ENCODE measurements around the gene SLC15A3.
A peak's percentile ranks its signal among the peaks of the same experiment; 100 is the strongest.

SLC15A3 gene

DNA sequence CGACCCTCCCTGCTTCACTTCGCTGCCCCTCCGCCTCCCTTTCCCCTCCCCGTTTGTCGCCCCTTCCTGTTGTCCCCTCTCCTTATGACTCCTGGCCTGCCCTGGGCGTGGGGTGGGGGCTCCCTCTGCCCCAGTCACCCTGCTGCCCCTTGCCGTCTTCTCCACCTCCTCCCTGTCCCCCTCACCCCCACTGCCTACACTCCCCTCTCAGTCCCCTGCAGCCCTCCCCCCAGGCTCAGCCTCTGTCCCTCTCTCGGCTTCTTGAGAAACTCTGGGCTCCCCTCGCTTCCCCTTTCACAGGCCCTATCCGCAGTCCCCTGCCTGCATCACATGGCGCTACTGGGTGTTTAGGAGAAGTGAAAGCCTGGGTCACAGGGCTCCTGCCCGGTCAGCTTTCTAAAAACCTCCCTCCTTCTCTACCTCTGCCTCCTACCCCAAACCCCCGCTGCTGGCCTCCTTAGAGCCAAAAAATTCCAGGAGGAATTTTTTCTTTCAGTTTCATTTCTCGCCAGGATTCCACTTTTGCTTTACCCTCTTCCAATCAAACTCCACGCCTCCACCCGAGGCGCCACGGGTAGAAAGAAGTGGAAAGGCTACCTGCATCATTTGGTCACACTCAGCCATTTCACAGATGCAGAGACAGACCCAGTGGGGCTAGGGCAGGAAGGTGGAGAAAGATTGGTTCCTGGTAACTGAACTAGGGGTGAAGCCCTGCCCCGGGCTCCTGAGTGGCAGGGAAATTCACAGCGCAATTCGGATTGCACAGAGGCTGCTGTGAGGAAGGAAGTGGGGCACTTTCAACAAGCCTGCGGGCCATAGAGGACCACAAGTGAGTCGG is at the start of gene SLC15A3:
Gene SLC15A3 (minus strand): TSS at position 273 of the 838 bp plus-strand sequence. CDS start 625 bp downstream, outside the sequence.
- peak; percentile 66 for DNase-seq

- DNase-seq = no peak
Measured at GRCh38 chr11:61000426-61000825, 48.5 kb upstream of the SLC15A3 start.

DNA sequence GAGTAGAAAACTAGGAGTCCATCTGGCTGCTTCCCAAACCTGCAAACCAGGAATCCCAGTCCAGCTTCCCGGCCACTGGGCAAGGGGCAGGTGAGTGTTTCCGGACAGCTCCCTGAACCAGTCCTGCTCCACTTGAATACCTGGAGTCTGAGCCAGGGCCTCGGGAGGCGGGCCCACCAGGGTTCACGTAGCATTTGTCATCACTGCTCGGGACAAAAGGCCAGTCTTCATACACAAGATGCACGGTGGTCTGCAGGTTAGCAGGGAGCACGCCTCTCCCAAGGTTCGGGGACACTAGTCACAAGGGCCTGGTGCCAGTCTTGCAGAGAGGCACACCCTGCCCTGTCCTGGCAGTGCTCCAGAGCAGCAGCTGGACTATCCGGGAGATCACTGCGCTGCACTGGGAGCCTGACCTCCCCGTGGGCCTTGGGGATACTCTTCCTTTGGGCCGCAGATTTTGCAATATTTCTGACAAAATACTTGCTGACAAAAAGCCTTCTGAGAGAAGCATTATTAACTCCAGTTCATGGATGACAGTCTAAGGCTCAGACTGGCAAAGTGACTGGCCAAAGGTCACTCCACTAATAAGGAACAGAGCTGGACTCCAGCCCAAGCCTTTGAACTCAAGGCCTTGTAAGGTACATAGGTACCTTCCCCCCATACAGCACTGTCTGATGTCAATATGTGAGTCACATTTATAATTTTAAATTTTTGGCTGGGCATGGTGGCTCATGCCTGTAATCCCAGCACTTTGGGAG is 44.6 kb upstream of the SLC15A3 start:
- DNase-seq = no peak

- no peak for DNase-seq
Measured at GRCh38 chr11:60995798-60996197, 43.8 kb upstream of the SLC15A3 start.

- no peak for DNase-seq
Measured at GRCh38 chr11:60994541-60995080, 42.6 kb upstream of the SLC15A3 start.

DNA sequence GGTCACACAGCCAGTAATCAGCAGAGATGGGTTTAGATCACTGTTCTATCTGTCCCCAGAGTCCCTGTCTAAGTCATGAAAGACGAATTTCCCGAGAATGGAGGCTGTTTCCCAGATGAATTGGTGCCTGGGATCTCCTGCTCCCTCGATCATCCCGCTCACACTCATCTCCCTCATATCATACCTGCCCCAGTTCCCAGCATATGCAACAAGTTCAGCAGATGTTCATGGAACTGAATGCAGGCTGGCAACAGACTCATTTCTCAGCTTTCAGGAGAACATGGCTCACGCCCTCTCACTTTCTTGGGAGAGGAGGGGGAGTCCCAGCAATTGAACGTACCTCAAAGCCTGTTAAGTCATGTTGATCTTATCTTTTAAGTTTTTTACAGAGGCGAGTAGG is 41.6 kb upstream of the SLC15A3 start:
- DNase-seq = no peak

DNA sequence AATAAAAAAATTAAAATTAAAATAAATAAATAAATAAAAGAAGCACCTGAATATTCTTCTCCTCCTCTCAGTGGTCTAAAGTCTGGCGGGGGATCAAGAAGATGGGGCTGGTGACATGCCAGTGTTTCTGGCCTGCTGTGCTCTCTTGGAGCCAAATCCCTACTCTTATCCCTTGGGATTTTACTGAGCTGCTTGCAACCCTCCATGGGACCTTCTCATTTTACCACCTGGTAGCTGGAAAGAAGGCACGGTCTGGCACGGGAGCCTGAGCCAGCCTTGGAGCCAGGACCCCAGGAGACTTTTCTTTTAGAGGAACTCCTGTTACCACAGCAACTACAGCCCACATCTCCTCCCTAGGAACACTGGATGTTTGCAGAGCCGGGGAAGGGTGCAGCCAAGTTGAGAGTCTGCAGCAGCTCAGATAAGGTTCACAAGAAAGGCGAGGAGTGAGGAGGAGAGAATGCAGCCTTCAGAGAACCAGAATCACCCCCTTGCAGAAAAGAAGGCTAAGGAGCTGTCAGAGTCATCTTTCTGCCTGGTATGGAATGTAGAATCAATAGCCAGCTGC is 41.0 kb upstream of the SLC15A3 start:
- DNase-seq = no peak

- no peak for DNase-seq
Measured at GRCh38 chr11:60991457-60991856, 39.5 kb upstream of the SLC15A3 start.

GRCh38 chr11:60989093-60989650 is 37.2 kb upstream of the SLC15A3 start:
- no peak for DNase-seq

- no peak for DNase-seq
Measured at GRCh38 chr11:60988658-60989057, 36.7 kb upstream of the SLC15A3 start.

GRCh38 chr11:60987577-60988277 is 35.8 kb upstream of the SLC15A3 start:
- peak; percentile 72 for DNase-seq

DNA sequence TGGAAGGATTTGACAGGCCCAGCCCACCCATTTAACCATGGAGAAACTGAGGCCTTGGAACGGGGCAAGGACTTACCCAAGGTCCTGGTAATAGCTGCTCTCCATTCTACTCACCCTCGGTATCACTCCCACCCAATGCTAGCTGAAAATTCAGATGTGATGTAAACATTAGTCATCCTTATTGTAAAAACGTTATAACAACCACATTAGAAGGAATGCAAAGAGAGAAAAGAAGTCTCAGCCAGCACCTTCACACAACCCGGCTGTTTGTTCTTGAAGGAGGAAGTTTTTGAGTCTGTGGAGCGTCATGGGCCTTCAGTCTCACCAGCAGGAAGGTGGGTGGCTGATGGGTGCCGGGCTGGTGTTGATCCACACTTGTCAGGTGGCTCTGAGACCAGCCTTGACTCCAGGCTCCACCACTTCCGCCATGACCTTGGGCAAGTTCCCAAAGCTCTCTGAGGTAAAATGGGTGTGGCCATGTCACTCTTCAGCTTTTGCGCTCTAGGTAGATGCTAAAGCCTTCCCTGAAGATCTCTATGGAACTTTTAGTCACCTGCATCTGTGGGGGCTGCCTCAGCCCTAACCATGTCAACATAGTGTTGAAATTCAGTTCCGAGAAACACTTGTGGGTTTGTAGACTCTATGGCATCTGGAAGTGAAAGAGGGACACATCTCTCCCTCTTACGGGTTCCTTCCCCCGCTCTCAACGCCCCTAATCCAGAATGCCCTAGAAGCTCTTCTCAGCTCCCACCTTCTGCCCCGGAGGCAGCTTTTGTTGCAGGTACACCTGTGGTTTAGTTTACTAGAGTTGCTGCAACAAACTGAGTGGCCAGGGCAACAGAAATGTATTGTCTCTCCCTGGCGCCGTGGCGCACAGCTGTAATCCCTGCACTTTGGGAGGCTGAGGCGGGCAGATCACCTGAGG is 34.3 kb upstream of the SLC15A3 start:
- peak; percentile 94 for DNase-seq

DNA sequence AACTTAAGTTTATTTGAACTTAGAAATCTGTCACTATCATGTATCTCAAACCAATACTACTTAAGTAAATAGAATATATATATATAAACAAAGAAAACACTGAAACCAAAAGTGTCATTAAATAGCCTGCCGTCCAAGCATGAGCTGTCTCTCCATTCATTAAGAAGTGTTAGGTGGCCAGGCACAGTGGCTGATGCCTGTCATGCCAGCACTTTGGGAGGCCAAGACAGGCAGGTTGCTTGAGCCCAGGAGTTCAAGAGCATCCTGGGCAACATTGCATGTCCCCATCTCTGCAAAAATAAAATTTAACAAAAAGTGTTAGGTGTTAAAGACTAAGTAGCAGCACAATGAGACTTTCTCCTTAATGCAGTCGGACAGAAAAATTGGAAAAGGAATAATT is 33.5 kb upstream of the SLC15A3 start:
- no peak for DNase-seq

DNA sequence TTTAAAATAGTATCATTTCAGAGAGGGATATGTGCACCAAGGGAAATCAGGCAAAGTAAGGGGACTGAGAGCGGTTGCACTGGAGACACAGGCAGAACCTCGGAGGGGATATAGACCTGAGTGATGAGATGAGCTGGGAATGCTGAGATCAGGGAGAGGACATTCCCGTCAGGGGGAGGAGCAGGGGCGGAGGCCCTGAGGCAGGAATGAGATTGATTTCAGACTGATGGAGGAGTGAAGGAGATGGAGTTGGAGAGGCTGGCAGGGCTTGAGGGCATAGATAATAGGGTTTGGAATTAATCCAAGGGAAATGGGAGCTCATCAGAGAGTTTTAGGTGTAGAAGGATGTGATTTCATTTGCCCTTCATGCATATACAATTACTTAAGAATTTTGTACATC is 32.7 kb upstream of the SLC15A3 start:
- DNase-seq = no peak

DNA sequence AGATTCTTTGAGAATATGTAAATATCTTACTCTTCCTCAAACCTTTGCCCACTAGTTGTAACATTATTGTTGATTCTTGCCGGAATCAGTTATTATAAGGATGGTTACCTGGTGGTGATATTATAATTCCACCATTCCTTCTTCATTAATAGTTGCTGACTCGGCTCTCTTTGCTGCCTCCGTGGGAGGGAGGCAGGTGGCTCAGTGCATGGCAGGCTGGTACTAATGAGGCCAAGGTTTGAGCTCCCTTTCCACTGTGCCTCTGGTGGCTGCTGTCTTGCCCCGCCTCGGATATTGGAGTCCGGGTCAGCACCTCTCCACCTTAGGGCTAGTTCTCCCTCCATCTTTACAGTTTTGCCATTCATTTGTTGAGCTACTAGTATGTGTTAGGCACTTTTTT is 32.2 kb upstream of the SLC15A3 start:
- DNase-seq = peak; percentile 43

- peak; percentile 58 for DNase-seq
Measured at GRCh38 chr11:60982184-60982583, 30.2 kb upstream of the SLC15A3 start.

- no peak for DNase-seq
Measured at GRCh38 chr11:60981515-60981914, 29.5 kb upstream of the SLC15A3 start.

- DNase-seq = peak; percentile 47
Measured at GRCh38 chr11:60978546-60979380, 26.8 kb upstream of the SLC15A3 start.

DNA sequence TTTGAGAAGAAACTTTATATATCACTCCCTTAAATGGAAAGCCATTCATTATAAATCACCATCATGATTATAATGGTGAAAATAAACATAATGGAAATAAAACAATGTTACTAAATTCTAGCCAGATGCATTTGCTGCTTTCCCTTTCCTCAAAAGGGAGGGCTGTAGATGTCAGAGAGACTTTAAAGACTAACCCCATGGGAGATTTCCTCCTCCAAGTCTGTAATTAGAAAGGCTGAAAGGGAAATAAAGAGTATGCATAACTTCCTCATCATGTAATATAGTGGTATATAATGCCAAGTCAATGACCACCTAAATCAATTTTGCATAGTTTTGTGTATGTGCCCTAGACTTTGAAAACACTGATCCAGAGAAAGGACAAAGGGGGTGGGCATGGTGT is 25.9 kb upstream of the SLC15A3 start:
- no peak for DNase-seq

DNA sequence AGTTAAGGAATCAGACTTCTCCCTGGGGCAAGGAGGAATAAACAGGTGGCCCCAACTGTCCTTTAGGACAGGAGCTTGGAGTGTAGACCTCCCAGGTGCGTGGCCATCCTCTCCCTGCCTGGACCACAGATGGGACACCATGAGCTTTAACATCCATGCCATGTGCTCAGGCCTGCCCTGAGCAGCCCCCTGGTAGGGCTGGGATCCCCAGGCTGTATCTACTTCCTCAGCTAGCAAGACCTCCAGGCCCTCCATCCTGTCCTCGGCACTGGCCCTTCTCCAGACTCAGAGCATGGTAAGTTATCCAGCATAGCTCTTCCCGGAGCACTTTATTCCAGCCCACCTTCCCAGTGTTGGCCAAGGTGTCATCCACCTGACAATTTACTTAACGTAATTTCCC is 25.2 kb upstream of the SLC15A3 start:
- no peak for DNase-seq

Data from CD4-positive, alpha-beta T cell treated with Interleukin-17A for 4 hours (primary cell).